Smooth muscle cell (in vitro differentiated cells): Measurements from ENCODE around the gene SMAD4. TPM values are rescaled to one million over a fixed set of nuclear protein-coding genes. Genes with fewer than 3 reads are reported as not detected.

ENCODE experiments used
- DNase-seq: peaks from one replicate; lab custom pipeline; 2025; ENCODE audit not compliant: unreplicated experiment; lab: John Stamatoyannopoulos, UW
- H2AFZ ChIP-seq: fragments of 200-600 bp; sonication (generic); 2 replicates; pipeline ENCODE4 v1.6.0; 2016; ENCODE audit warnings: antibody characterized with exemption, low read depth, mild to moderate bottlenecking
- H3F3A ChIP-seq: fragments of 200-600 bp; sonication (generic); 2 replicates; pipeline ENCODE4 v1.6.0; 2017; ENCODE audit warnings: antibody characterized with exemption, low read depth
- H3K27ac ChIP-seq: fragments of 200-600 bp; sonication (generic); 2 replicates; pipeline ENCODE4 v1.5.1; 2016; ENCODE audit warnings: low read depth, mild to moderate bottlenecking
- H3K27me3 ChIP-seq: fragments of 200-600 bp; sonication (generic); 2 replicates; pipeline ENCODE4 v1.6.1; 2016; ENCODE audit warnings: low read depth, mild to moderate bottlenecking
- H3K36me3 ChIP-seq: fragments of 200-600 bp; sonication (generic); 2 replicates; pipeline ENCODE4 v1.5.1; 2016; ENCODE audit warnings: low read depth
- H3K4me1 ChIP-seq: fragments of 200-600 bp; sonication (generic); 2 replicates; pipeline ENCODE4 v1.5.1; 2016; ENCODE audit warnings: low read depth
- H3K4me2 ChIP-seq: fragments of 200-600 bp; sonication (generic); 2 replicates; pipeline ENCODE4 v1.6.0; 2016; ENCODE audit warnings: mild to moderate bottlenecking
- H3K4me3 ChIP-seq: fragments of 200-600 bp; sonication (generic); 2 replicates; pipeline ENCODE4 v1.5.1; 2016; ENCODE audit warnings: mild to moderate bottlenecking
- H3K79me2 ChIP-seq: fragments of 200-600 bp; sonication (generic); 2 replicates; pipeline ENCODE4 v1.6.0; 2016; ENCODE audit warnings: low read depth, mild to moderate bottlenecking
- H3K9ac ChIP-seq: fragments of 200-600 bp; sonication (generic); 2 replicates; pipeline ENCODE4 v1.6.0; 2016; ENCODE audit warnings: low read depth
- H3K9me3 ChIP-seq: fragments of 200-600 bp; sonication (generic); replicated peaks from 2 replicates; pipeline ENCODE4 v1.5.1; 2016; ENCODE audit warnings: low read depth
- H4K20me1 ChIP-seq: fragments of 200-600 bp; sonication (generic); 2 replicates; pipeline ENCODE4 v1.6.0; 2016; ENCODE audit warnings: low read depth
- CTCF ChIP-seq: fragments of 200-600 bp; sonication (generic); IDR thresholded peaks from 2 replicates; pipeline ENCODE4 v1.5.1; 2017; ENCODE audit warnings: borderline replicate concordance, mild to moderate bottlenecking, antibody characterized with exemption; ENCODE audit not compliant: insufficient read depth, poor library complexity, severe bottlenecking
- WGBS: methylation state at CpG from one replicate; pipeline ENCODE4 v1.1.7; 2016; ENCODE audit warnings: low lambda C conversion rate; 5-methylcytosine and 5-hydroxymethylcytosine counted together
- polyA plus RNA-seq: library from polyadenylated mRNA; unstranded; fragments of >200 nt; fragmentation: Nextera tagmentation; extraction: Ambion mirVana; gene quantifications from 2 replicates; pipeline ENCODE4 v1.2.1, GENCODE V29; 2016
- total RNA-seq: library from RNA; depleted of rRNA; stranded (reverse); fragments of >200 nt; gene quantifications from 2 replicates; pipeline ENCODE4 v1.2.3, GENCODE V29; 2014

Gene SMAD4
- total and polyA plus RNA-seq, 2 experiments from 2014 or later = 76.4 to 88.9 TPM

- Histone ChIP-seq H3K79me2 (peaks cover 63% of the 10 kb centered on the region), H3K27ac (no peak overlapping the region), H3K4me3 (no peak overlapping the region), H3K9me3 (no peaks in the 10 kb centered on the region), H3K4me2 (no peak overlapping the region), H4K20me1 (peaks cover 89% of the 10 kb centered on the region), H3K27me3 (no peaks in the 10 kb centered on the region), H3K36me3 (peaks cover 31% of the 10 kb centered on the region), H3F3A (no peaks in the 10 kb centered on the region), H3K4me1 (no peaks in the 10 kb centered on the region), H2AFZ (no peak overlapping the region), H3K9ac (no peak overlapping the region)
- no peak for TF ChIP-seq CTCF
- no peak for DNase-seq
These were observed 23.8 kb downstream of the SMAD4 start for GRCh38 chr18:51053814-51054213.

DNA sequence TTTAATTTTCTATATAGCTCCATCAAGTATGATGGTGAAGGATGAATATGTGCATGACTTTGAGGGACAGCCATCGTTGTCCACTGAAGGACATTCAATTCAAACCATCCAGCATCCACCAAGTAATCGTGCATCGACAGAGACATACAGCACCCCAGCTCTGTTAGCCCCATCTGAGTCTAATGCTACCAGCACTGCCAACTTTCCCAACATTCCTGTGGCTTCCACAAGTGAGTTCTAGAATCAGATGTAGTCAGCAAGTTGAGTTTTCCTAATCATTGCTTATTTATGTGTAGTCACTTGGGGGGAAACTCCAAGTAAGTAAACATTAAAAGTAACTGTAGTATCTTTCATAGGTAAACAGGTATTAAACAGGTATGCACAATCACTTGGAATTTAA is 24.8 kb downstream of the SMAD4 start:
- Histone ChIP-seq H3K4me3 (no peak overlapping the region), H3K36me3 (peaks cover 24% of the 10 kb centered on the region), H2AFZ (no peak overlapping the region), H3K9ac (no peak overlapping the region), H3K27ac (no peak overlapping the region), H3F3A (no peaks in the 10 kb centered on the region), H3K79me2 (peaks cover 54% of the 10 kb centered on the region), H3K4me2 (no peak overlapping the region), H3K4me1 (no peaks in the 10 kb centered on the region), H3K9me3 (no peaks in the 10 kb centered on the region), H4K20me1 (peaks cover 80% of the 10 kb centered on the region), H3K27me3 (no peaks in the 10 kb centered on the region)
- WGBS = 97% methylated on average over 3 of the region's 3 CpGs
- no peak for DNase-seq
- TF ChIP-seq CTCF = no peak

GRCh38 chr18:51059969-51060368 is 30.0 kb downstream of the SMAD4 start:
- H3K27ac ChIP-seq = no peak overlapping the region
- no peak overlapping the region for H3K4me3 ChIP-seq
- 98% methylated on average over 3 of the region's 3 CpGs for WGBS
- H3K36me3 ChIP-seq = peaks cover 18% of the 10 kb centered on the region
- H3K27me3 ChIP-seq = no peaks in the 10 kb centered on the region
- H3K4me1 ChIP-seq = no peaks in the 10 kb centered on the region
- no peak overlapping the region for H3K4me2 ChIP-seq
- no peaks in the 10 kb centered on the region for H3K9me3 ChIP-seq
- no peak overlapping the region for H2AFZ ChIP-seq
- TF ChIP-seq CTCF = no peak
- DNase-seq = no peak
- H3F3A ChIP-seq = no peaks in the 10 kb centered on the region
- peaks cover 58% of the 10 kb centered on the region for H4K20me1 ChIP-seq
- peaks cover 46% of the 10 kb centered on the region for H3K79me2 ChIP-seq
- H3K9ac ChIP-seq = no peak overlapping the region

DNA sequence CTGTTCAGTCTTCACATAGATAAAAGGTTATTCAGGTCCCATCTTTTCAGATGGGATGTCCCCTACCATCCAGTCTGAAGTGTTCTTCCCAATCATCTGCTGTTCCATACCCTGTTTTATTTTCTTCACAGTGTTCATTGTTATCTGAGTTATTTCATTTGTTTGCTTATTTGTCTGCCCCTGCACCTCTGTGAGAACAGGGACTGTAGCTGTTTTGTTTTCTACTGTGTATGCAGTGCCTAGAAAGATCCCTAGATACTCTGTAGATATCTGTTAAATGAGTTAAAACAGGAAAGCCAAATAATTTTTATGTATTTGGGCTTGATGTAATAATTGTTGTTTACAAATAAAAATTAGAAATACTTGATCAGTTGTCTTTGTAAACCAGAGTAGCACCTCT is 34.2 kb downstream of the SMAD4 start:
- Histone ChIP-seq H3K27me3 (no peaks in the 10 kb centered on the region), H3F3A (peaks cover 3% of the 10 kb centered on the region), H3K9ac (no peak overlapping the region), H3K4me3 (no peak overlapping the region), H3K27ac (no peak overlapping the region), H4K20me1 (peaks cover 36% of the 10 kb centered on the region), H3K79me2 (peaks cover 40% of the 10 kb centered on the region), H2AFZ (no peak overlapping the region), H3K4me2 (no peak overlapping the region), H3K9me3 (no peaks in the 10 kb centered on the region), H3K4me1 (no peaks in the 10 kb centered on the region), H3K36me3 (peaks cover 12% of the 10 kb centered on the region)
- DNase-seq = no peak
- no peak for TF ChIP-seq CTCF
